ENCODE results near the gene PFN1.
A peak's percentile ranks its signal among the peaks of the same experiment; 100 is the strongest.

Gene PFN1

GRCh38 chr17:4949321-4950074, 1.2 kb upstream of the PFN1 start:
- Histone ChIP-seq H3K4me3 (ENCODE audit: low read depth in 1 of 2, low read length in 2 of 2) (peak overlapping the region; percentile 72 to 95), H3K4me1 (ENCODE audit: insufficient read depth, low read length) (peaks cover 37% of the 10 kb centered on the region), H3K27me3 (ENCODE audit: control insufficient read depth in 1 of 2, insufficient read depth in 2 of 2, low read length in 2 of 2) (no peaks in the 10 kb centered on the region), H3K9me3 (ENCODE audit: low read length) (no peaks in the 10 kb centered on the region), H3K36me3 (ENCODE audit: insufficient read depth, low read length) (peaks cover 23% of the 10 kb centered on the region), H3K27ac (ENCODE audit: low read depth, low read length) (peak overlapping the region; percentile 98), H3K9ac (ENCODE audit: low read length) (peak overlapping the region; percentile 53)

- Histone ChIP-seq H3K4me1 (ENCODE audit: insufficient read depth, low read length) (peaks cover 42% of the 10 kb centered on the region), H3K27me3 (ENCODE audit: control insufficient read depth in 1 of 2, insufficient read depth in 2 of 2, low read length in 2 of 2) (no peaks in the 10 kb centered on the region), H3K9ac (ENCODE audit: low read length) (peak overlapping the region; percentile 53)
Observed at GRCh38 chr17:4948931-4949320, 596 bp upstream of the PFN1 start.

GRCh38 chr17:4947411-4948165, 742 bp downstream of the PFN1 start:
- H3K9ac ChIP-seq (ENCODE audit: low read length), result peak overlapping the region; percentile 86
- H3K4me3 ChIP-seq (ENCODE audit: low read depth in 1 of 2, low read length in 2 of 2), result peak overlapping the region; percentile 72 to 95
- no peaks in the 10 kb centered on the region for H3K9me3 ChIP-seq (ENCODE audit: low read length)
- peaks cover 52% of the 10 kb centered on the region for H3K4me1 ChIP-seq (ENCODE audit: insufficient read depth, low read length)
- no peaks in the 10 kb centered on the region for H3K27me3 ChIP-seq (ENCODE audit: control insufficient read depth in 1 of 2, insufficient read depth in 2 of 2, low read length in 2 of 2)
- H3K27ac ChIP-seq (ENCODE audit: low read depth, low read length), result peak overlapping the region; percentile 100
- peaks cover 42% of the 10 kb centered on the region for H3K36me3 ChIP-seq (ENCODE audit: insufficient read depth, low read length)

More at GRCh38 chr17:4948931-4949320, 596 bp upstream of the PFN1 start:
- Histone ChIP-seq H3K4me3 (ENCODE audit: low read depth in 1 of 2, low read length in 2 of 2) (peak overlapping the region; percentile 72 to 95), H3K27ac (ENCODE audit: low read depth, low read length) (peak overlapping the region; percentile 98), H3K36me3 (ENCODE audit: insufficient read depth, low read length) (peaks cover 29% of the 10 kb centered on the region), H3K9me3 (ENCODE audit: low read length) (no peaks in the 10 kb centered on the region)

- Histone ChIP-seq H3K27me3 (ENCODE audit: control insufficient read depth in 1 of 2, insufficient read depth in 2 of 2, low read length in 2 of 2) (no peaks in the 10 kb centered on the region), H3K9ac (ENCODE audit: low read length) (peak overlapping the region; percentile 86), H3K36me3 (ENCODE audit: insufficient read depth, low read length) (peaks cover 48% of the 10 kb centered on the region), H3K27ac (ENCODE audit: low read depth, low read length) (peak overlapping the region; percentile 88), H3K4me3 (ENCODE audit: low read depth in 1 of 2, low read length in 2 of 2) (peak overlapping the region; percentile 37 to 72), H3K4me1 (ENCODE audit: insufficient read depth, low read length) (peaks cover 57% of the 10 kb centered on the region), H3K9me3 (ENCODE audit: low read length) (no peaks in the 10 kb centered on the region)
Observed at GRCh38 chr17:4947010-4947410, 1.3 kb downstream of the PFN1 start.

- Histone ChIP-seq H3K27ac (ENCODE audit: low read depth, low read length) (peak overlapping the region; percentile 88), H3K4me3 (ENCODE audit: low read depth in 1 of 2, low read length in 2 of 2) (peak overlapping the region; percentile 37 to 72), H3K9me3 (ENCODE audit: low read length) (no peaks in the 10 kb centered on the region), H3K27me3 (ENCODE audit: control insufficient read depth in 1 of 2, insufficient read depth in 2 of 2, low read length in 2 of 2) (no peaks in the 10 kb centered on the region), H3K36me3 (ENCODE audit: insufficient read depth, low read length) (peaks cover 48% of the 10 kb centered on the region), H3K4me1 (ENCODE audit: insufficient read depth, low read length) (peaks cover 63% of the 10 kb centered on the region), H3K9ac (ENCODE audit: low read length) (peak overlapping the region; percentile 86)
Observed at GRCh38 chr17:4946312-4946976, 1.9 kb downstream of the PFN1 start.

- no peaks in the 10 kb centered on the region for H3K9me3 ChIP-seq (ENCODE audit: low read length)
- H3K27me3 ChIP-seq (ENCODE audit: control insufficient read depth in 1 of 2, insufficient read depth in 2 of 2, low read length in 2 of 2), result no peaks in the 10 kb centered on the region
- H3K4me3 ChIP-seq (ENCODE audit: low read depth in 1 of 2, low read length in 2 of 2), result peak overlapping the region in 1 of 2 donors; percentile 72
- peaks cover 63% of the 10 kb centered on the region for H3K4me1 ChIP-seq (ENCODE audit: insufficient read depth, low read length)
- peak overlapping the region; percentile 88 for H3K27ac ChIP-seq (ENCODE audit: low read depth, low read length)
- H3K36me3 ChIP-seq (ENCODE audit: insufficient read depth, low read length), result peaks cover 48% of the 10 kb centered on the region
- H3K9ac ChIP-seq (ENCODE audit: low read length), result peak overlapping the region; percentile 86
Observed at GRCh38 chr17:4945944-4946280, 2.4 kb downstream of the PFN1 start.

GRCh38 chr17:4945176-4945943, 3.0 kb downstream of the PFN1 start:
- Histone ChIP-seq H3K9me3 (ENCODE audit: low read length) (no peaks in the 10 kb centered on the region), H3K9ac (ENCODE audit: low read length) (peak overlapping the region; percentile 54), H3K4me1 (ENCODE audit: insufficient read depth, low read length) (peaks cover 58% of the 10 kb centered on the region), H3K4me3 (ENCODE audit: low read depth in 1 of 2, low read length in 2 of 2) (peak overlapping the region in 1 of 2 donors; percentile 72), H3K27me3 (ENCODE audit: control insufficient read depth in 1 of 2, insufficient read depth in 2 of 2, low read length in 2 of 2) (no peaks in the 10 kb centered on the region), H3K36me3 (ENCODE audit: insufficient read depth, low read length) (peaks cover 48% of the 10 kb centered on the region), H3K27ac (ENCODE audit: low read depth, low read length) (peak overlapping the region; percentile 84)

GRCh38 chr17:4944554-4945175, 3.7 kb downstream of the PFN1 start:
- Histone ChIP-seq H3K27me3 (ENCODE audit: control insufficient read depth in 1 of 2, insufficient read depth in 2 of 2, low read length in 2 of 2) (no peaks in the 10 kb centered on the region), H3K9me3 (ENCODE audit: low read length) (no peaks in the 10 kb centered on the region), H3K4me1 (ENCODE audit: insufficient read depth, low read length) (peaks cover 56% of the 10 kb centered on the region), H3K27ac (ENCODE audit: low read depth, low read length) (peak overlapping the region; percentile 84), H3K36me3 (ENCODE audit: insufficient read depth, low read length) (peaks cover 48% of the 10 kb centered on the region), H3K4me3 (ENCODE audit: low read depth in 1 of 2, low read length in 2 of 2) (no peak overlapping the region), H3K9ac (ENCODE audit: low read length) (peak overlapping the region; percentile 54)

GRCh38 chr17:4944163-4944553, 4.2 kb downstream of the PFN1 start:
- Histone ChIP-seq H3K27me3 (ENCODE audit: control insufficient read depth in 1 of 2, insufficient read depth in 2 of 2, low read length in 2 of 2) (no peaks in the 10 kb centered on the region), H3K4me1 (ENCODE audit: insufficient read depth, low read length) (peaks cover 57% of the 10 kb centered on the region), H3K27ac (ENCODE audit: low read depth, low read length) (no peak overlapping the region), H3K36me3 (ENCODE audit: insufficient read depth, low read length) (peaks cover 48% of the 10 kb centered on the region), H3K4me3 (ENCODE audit: low read depth in 1 of 2, low read length in 2 of 2) (no peak overlapping the region), H3K9me3 (ENCODE audit: low read length) (no peaks in the 10 kb centered on the region), H3K9ac (ENCODE audit: low read length) (peak overlapping the region; percentile 54)

- no peak overlapping the region for H3K4me3 ChIP-seq (ENCODE audit: low read depth in 1 of 2, low read length in 2 of 2)
- no peaks in the 10 kb centered on the region for H3K27me3 ChIP-seq (ENCODE audit: control insufficient read depth in 1 of 2, insufficient read depth in 2 of 2, low read length in 2 of 2)
- no peaks in the 10 kb centered on the region for H3K9me3 ChIP-seq (ENCODE audit: low read length)
- H3K4me1 ChIP-seq (ENCODE audit: insufficient read depth, low read length), result peaks cover 69% of the 10 kb centered on the region
- no peak overlapping the region for H3K27ac ChIP-seq (ENCODE audit: low read depth, low read length)
- no peak overlapping the region for H3K9ac ChIP-seq (ENCODE audit: low read length)
- H3K36me3 ChIP-seq (ENCODE audit: insufficient read depth, low read length), result peaks cover 58% of the 10 kb centered on the region
Observed at GRCh38 chr17:4942760-4943508, 5.4 kb downstream of the PFN1 start.

Measured in muscle layer of colon (tissue), 2 donors.